GM18505 (cell line): ENCODE data around the gene OR10A4.
"Not testable (repeated sequence)": the region's sequence is repeated elsewhere in the genome, so short reads cannot be mapped to it uniquely, and the experiment has no call there.

ENCODE experiments used
- ATAC-seq: cut with Tn5 transposase; IDR thresholded peaks from one replicate; pipeline ENCODE4 v1.9.1; 2021; ENCODE audit not compliant: unreplicated experiment
- POLR2A ChIP-seq: IDR thresholded peaks from 4 replicates; pipeline ENCODE4 v1.6.1; 2011; ENCODE audit warnings: borderline replicate concordance; ENCODE audit not compliant: insufficient read depth, insufficient read length; ENCODE audit errors: extremely low read depth

Gene OR10A4

GRCh38 chr11:6882751-6883150 lies 6.3 kb downstream of the OR10A4 start:
- ATAC-seq: no peak
- TF ChIP-seq POLR2A: no peak

- ATAC-seq: not testable (repeated sequence)
Observed at GRCh38 chr11:6887711-6888110, 11.3 kb downstream of the OR10A4 start.

GRCh38 chr11:6888830-6889229 lies 12.4 kb downstream of the OR10A4 start:
- ATAC-seq: no peak
- no peak for TF ChIP-seq POLR2A

- no peak for ATAC-seq
- no peak for TF ChIP-seq POLR2A
Observed at GRCh38 chr11:6889835-6890234, 13.4 kb downstream of the OR10A4 start.

GRCh38 chr11:6892400-6892799 lies 16.0 kb downstream of the OR10A4 start, which contains the start of gene OR2D2:
TSS of gene OR2D2 (minus strand) at chr11:6892500. CDS start at chr11:6892500, 0 bp downstream.
- no peak for ATAC-seq

GRCh38 chr11:6894097-6894496 lies 17.7 kb downstream of the OR10A4 start:
- TF ChIP-seq POLR2A: no peak
- ATAC-seq: no peak

More at GRCh38 chr11:6892400-6892799, 16.0 kb downstream of the OR10A4 start, which contains the start of gene OR2D2:
- TF ChIP-seq POLR2A: no peak

GRCh38 chr11:6895010-6895409 lies 18.6 kb downstream of the OR10A4 start:
- peak; percentile 96 for ATAC-seq

GRCh38 chr11:6898911-6899310 lies 22.5 kb downstream of the OR10A4 start:
- no peak for TF ChIP-seq POLR2A
- no peak for ATAC-seq

More at GRCh38 chr11:6895010-6895409, 18.6 kb downstream of the OR10A4 start:
- no peak for TF ChIP-seq POLR2A

- no peak for TF ChIP-seq POLR2A
- no peak for ATAC-seq
Observed at GRCh38 chr11:6900327-6900999, 24.0 kb downstream of the OR10A4 start.

GRCh38 chr11:6904804-6905203 lies 28.4 kb downstream of the OR10A4 start:
- ATAC-seq: not testable (repeated sequence)

- ATAC-seq: no peak
Observed at GRCh38 chr11:6911378-6911777, 35.0 kb downstream of the OR10A4 start.

GRCh38 chr11:6911948-6912347 lies 35.5 kb downstream of the OR10A4 start:
- TF ChIP-seq POLR2A: no peak
- ATAC-seq: no peak

More at GRCh38 chr11:6911378-6911777, 35.0 kb downstream of the OR10A4 start:
- no peak for TF ChIP-seq POLR2A

- TF ChIP-seq POLR2A: no peak
- ATAC-seq: no peak
Observed at GRCh38 chr11:6919698-6920097, 43.3 kb downstream of the OR10A4 start.

GRCh38 chr11:6920702-6921101 lies 44.3 kb downstream of the OR10A4 start, which contains the start of gene OR2D3:
TSS of gene OR2D3 (plus strand) at chr11:6921002. CDS start at chr11:6921002, 0 bp downstream.
- TF ChIP-seq POLR2A: no peak
- no peak for ATAC-seq
